Tongue (tissue), 2 donors: ENCODE data around the gene PPARGC1A. TPM values are rescaled to one million over a fixed set of nuclear protein-coding genes. Genes with fewer than 3 reads are reported as not detected.

Source experiments
- DNase-seq: peaks from one replicate; pipeline ENCODE4 v3.0.0-alpha.2; 2015
- total RNA-seq: library from RNA; depleted of rRNA; stranded (reverse); fragments of >200 nt; gene quantifications from one replicate; pipeline ENCODE4 v1.2.3, GENCODE V29; 2014

Gene PPARGC1A
- total RNA-seq, 1 donor from 2014 or later = 112 TPM

GRCh38 chr4:23774909-23775308, 114.9 kb downstream of the PPARGC1A start:
- no peak for DNase-seq

- no peak for DNase-seq
Measured at GRCh38 chr4:23773884-23774636, 115.8 kb downstream of the PPARGC1A start.

- no peak for DNase-seq
Measured at GRCh38 chr4:23770011-23770410, 119.8 kb downstream of the PPARGC1A start.

- DNase-seq = no peak
Measured at GRCh38 chr4:23769406-23769805, 120.4 kb downstream of the PPARGC1A start.

GRCh38 chr4:23768541-23768940, 121.3 kb downstream of the PPARGC1A start:
- no peak for DNase-seq

- no peak for DNase-seq
Measured at GRCh38 chr4:23766344-23766743, 123.5 kb downstream of the PPARGC1A start.

- no peak for DNase-seq
Measured at GRCh38 chr4:23763559-23763958, 126.3 kb downstream of the PPARGC1A start.

GRCh38 chr4:23762551-23762950, 127.3 kb downstream of the PPARGC1A start:
- no peak for DNase-seq

- no peak for DNase-seq
Measured at GRCh38 chr4:23759066-23759465, 130.8 kb downstream of the PPARGC1A start.

- DNase-seq = no peak
Measured at GRCh38 chr4:23754688-23755087, 135.2 kb downstream of the PPARGC1A start.

- peak; percentile 24 for DNase-seq
Measured at GRCh38 chr4:23750125-23750524, 139.7 kb downstream of the PPARGC1A start.

- DNase-seq = peak; percentile 30
Measured at GRCh38 chr4:23747281-23747735, 142.5 kb downstream of the PPARGC1A start.

GRCh38 chr4:23746672-23747071, 143.2 kb downstream of the PPARGC1A start:
- DNase-seq = no peak

GRCh38 chr4:23746027-23746426, 143.8 kb downstream of the PPARGC1A start:
- DNase-seq = no peak

GRCh38 chr4:23745377-23745776, 144.5 kb downstream of the PPARGC1A start:
- no peak for DNase-seq
